HG02885 (cell line): ENCODE measurements around the gene HHAT.

Experiments used
- ATAC-seq: cut with Tn5 transposase; IDR thresholded peaks from one replicate; pipeline ENCODE4 v1.9.1; 2021; ENCODE audit warnings: mild to moderate bottlenecking; ENCODE audit not compliant: unreplicated experiment, poor library complexity

The HHAT gene

GRCh38 chr1:210584439-210585113, 255.9 kb downstream of the HHAT start:
- peak; percentile 84 for ATAC-seq

- ATAC-seq: no peak
Observed at GRCh38 chr1:210586771-210587170, 258.1 kb downstream of the HHAT start.

- no peak for ATAC-seq
Observed at GRCh38 chr1:210587566-210587965, 258.9 kb downstream of the HHAT start.

- no peak for ATAC-seq
Observed at GRCh38 chr1:210588357-210588756, 259.7 kb downstream of the HHAT start.

GRCh38 chr1:210588946-210589345, 260.2 kb downstream of the HHAT start:
- ATAC-seq: no peak

- no peak for ATAC-seq
Observed at GRCh38 chr1:210591214-210591613, 262.5 kb downstream of the HHAT start.

- no peak for ATAC-seq
Observed at GRCh38 chr1:210594605-210595004, 265.9 kb downstream of the HHAT start.

GRCh38 chr1:210596641-210597040, 267.9 kb downstream of the HHAT start:
- no peak for ATAC-seq

- ATAC-seq: peak; percentile 82
Observed at GRCh38 chr1:210597555-210598134, 268.9 kb downstream of the HHAT start.

- ATAC-seq: no peak
Observed at GRCh38 chr1:210598135-210598652, 269.5 kb downstream of the HHAT start.

- ATAC-seq: no peak
Observed at GRCh38 chr1:210600421-210601159, 271.9 kb downstream of the HHAT start.

GRCh38 chr1:210603123-210603522, 274.4 kb downstream of the HHAT start:
- no peak for ATAC-seq

- ATAC-seq: no peak
Observed at GRCh38 chr1:210605099-210605498, 276.4 kb downstream of the HHAT start.

- ATAC-seq: no peak
Observed at GRCh38 chr1:210607361-210607760, 278.7 kb downstream of the HHAT start.

GRCh38 chr1:210608767-210609166, 280.1 kb downstream of the HHAT start:
- no peak for ATAC-seq

- ATAC-seq: no peak
Observed at GRCh38 chr1:210616356-210616755, 287.7 kb downstream of the HHAT start.

GRCh38 chr1:210617293-210617692, 288.6 kb downstream of the HHAT start:
- ATAC-seq: no peak

GRCh38 chr1:210618369-210618768, 289.7 kb downstream of the HHAT start:
- no peak for ATAC-seq

- ATAC-seq: no peak
Observed at GRCh38 chr1:210620867-210621488, 292.3 kb downstream of the HHAT start.

GRCh38 chr1:210621712-210622111, 293.0 kb downstream of the HHAT start:
- no peak for ATAC-seq

- no peak for ATAC-seq
Observed at GRCh38 chr1:210624722-210625121, 296.0 kb downstream of the HHAT start.
